K562 (cell line): Measurements from ENCODE around the gene COX4I2. TPM values are rescaled to one million over a fixed set of nuclear protein-coding genes. Genes with fewer than 3 reads are reported as not detected.

ENCODE experiments used
- BCLAF1 ChIP-seq, 2 experiments: fragments of 450-650 bp in 1 of 2; IDR thresholded peaks; 2 replicates each; pipeline ENCODE4 v1.6.1; 2011 to 2017; ENCODE audit warnings: low read depth in 2 of 2, antibody characterized with exemption in 1 of 2, borderline replicate concordance in 1 of 2, low read length in 1 of 2, mild to moderate bottlenecking in 1 of 2, mixed read lengths in 1 of 2; ENCODE audit not compliant: control insufficient read depth in 1 of 2
- DNMT1 ChIP-seq: fragments of 450-650 bp; IDR thresholded peaks from 2 replicates; pipeline ENCODE4 v1.6.1; 2016; ENCODE audit warnings: antibody characterized with exemption, mild to moderate bottlenecking
- ELF4 ChIP-seq: fragments of 450-650 bp; formaldehyde crosslinking; IDR thresholded peaks from 2 replicates; pipeline ENCODE4 v1.4.0; 2022; ENCODE audit warnings: missing genetic modification characterization
- ILF3 ChIP-seq: fragments of 450-650 bp; IDR thresholded peaks from 2 replicates; pipeline ENCODE4 v1.6.1; 2018; ENCODE audit warnings: antibody characterized with exemption, mild to moderate bottlenecking, moderate library complexity, borderline replicate concordance
- OTX1 ChIP-seq: fragments of 450-650 bp; formaldehyde crosslinking; IDR thresholded peaks from 2 replicates; pipeline ENCODE4 v1.4.0; 2022; ENCODE audit warnings: mild to moderate bottlenecking
- SAFB2 ChIP-seq: fragments of 200-400 bp; formaldehyde crosslinking; IDR thresholded peaks from 2 replicates; pipeline ENCODE4 v1.6.1; 2018; ENCODE audit warnings: borderline replicate concordance, low read length, low read depth, moderate library complexity; ENCODE audit not compliant: severe bottlenecking
- ZNF140 ChIP-seq: fragments of 250-450 bp; sonication (Bioruptor Pico); IDR thresholded peaks from 2 replicates; pipeline ENCODE4 v1.8.0; 2021; ENCODE audit warnings: moderate library complexity, mild to moderate bottlenecking, inconsistent platforms
- ZNF253 ChIP-seq: fragments of 250-450 bp; sonication (Bioruptor Pico); conservative IDR thresholded peaks from 2 replicates; pipeline ENCODE4 v1.6.1; 2021; ENCODE audit warnings: mild to moderate bottlenecking
- ZNF311 ChIP-seq: fragments of 250-450 bp; sonication (Bioruptor Pico); IDR thresholded peaks from 2 replicates; pipeline ENCODE4 v1.4.0; 2020; ENCODE audit warnings: mild to moderate bottlenecking, moderate library complexity
- polyA plus RNA-seq, 8 experiments: library from polyadenylated mRNA; depleted of rRNA in 4 of 8; stranded (reverse) in 5 of 8; unstranded in 3 of 8; fragments of >200 nt; fragmentation: Nextera tagmentation in 2 of 8; fragmentation: Illumina TruSeq in 1 of 8; extraction: Ambion mirVana in 2 of 8; extraction: Trizol in 1 of 8; gene quantifications; 2 replicates each; pipeline versions ENCODE4 v1.2.1 to v1.2.3, GENCODE V29; 2011 to 2014; ENCODE audit warnings: inconsistent platforms in 1 of 8, missing spikeins in 1 of 8
- total RNA-seq, 7 experiments: library from RNA; depleted of rRNA in 6 of 7; stranded (reverse); fragments of >200 nt in 6 of 7; fragmentation: Illumina TruSeq in 2 of 7; extraction: Trizol in 2 of 7; gene quantifications; 2 replicates each; pipeline versions ENCODE4 v1.2.1 to v1.2.3, GENCODE V29; 2011 to 2021; ENCODE audit warnings: low replicate concordance in 1 of 7

The COX4I2 gene
- total and polyA plus RNA-seq, 9 of the 15 experiments (the other 6 are each of a cell fraction or from before 2014, with no cell fraction given): not detected

DNA sequence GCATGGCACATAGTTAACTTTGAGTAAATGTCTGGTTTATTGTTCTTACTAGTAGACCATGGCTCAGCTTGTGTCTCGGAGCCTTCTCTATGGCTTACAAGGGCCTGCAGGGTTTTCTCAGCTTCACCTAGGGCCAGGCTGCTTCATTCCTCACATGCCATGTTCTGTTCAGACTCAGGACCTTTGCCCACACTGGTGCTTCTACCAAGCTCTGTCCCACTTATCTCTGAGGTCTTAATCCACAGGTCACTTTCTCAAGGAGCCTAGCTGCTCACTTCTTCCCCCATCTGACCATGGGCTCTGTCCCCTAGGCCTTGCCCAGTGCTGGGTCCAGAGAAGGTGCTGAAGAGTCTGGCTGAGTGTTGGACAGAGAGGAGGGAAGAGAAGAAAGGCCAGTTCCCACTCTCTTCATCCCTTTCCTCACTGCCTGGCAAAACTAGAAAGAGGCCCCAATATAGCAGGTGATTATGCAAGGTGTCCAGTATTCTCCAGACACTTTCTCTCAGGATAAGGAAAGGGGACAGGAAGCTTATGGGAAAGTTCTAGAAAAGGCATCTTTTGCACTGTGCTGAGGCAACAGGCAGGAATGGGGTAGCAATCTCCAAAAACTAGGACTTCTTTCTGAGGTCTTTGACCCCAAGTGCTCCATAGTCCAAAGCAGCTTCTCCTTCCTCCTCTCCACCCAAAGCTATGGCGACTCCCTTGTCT, 40.0 kb downstream of the COX4I2 start (continued):
- TF ChIP-seq SAFB2 (no peak), ELF4 (CRISPR knock-in tag) (no peak), BCLAF1 (IDR thresholded peaks at IDR 0.05; ENCODE audit: borderline replicate concordance in 1 of 2, control insufficient read depth in 1 of 2, low read depth in 2 of 2, low read length in 1 of 2) (no peak), ZNF311 (CRISPR knock-in tag) (peak; percentile 76), DNMT1 (no peak), OTX1 (CRISPR knock-in tag) (no peak), ILF3 (no peak), ZNF140 (CRISPR knock-in tag) (no peak), ZNF253 (CRISPR knock-in tag) (no peak)
